Upper lobe of left lung (tissue), 6 donors: ENCODE measurements around the gene RMND1. TPM values are rescaled to one million over a fixed set of nuclear protein-coding genes. Genes with fewer than 3 reads are reported as not detected.

Experiments
- ATAC-seq, 2 donors: fragments of 200-7000 bp; cut with Tn5 transposase; one replicate each; pipeline ENCODE4 v1.9.1; 2022; ENCODE audit warnings: mild to moderate bottlenecking in 2 of 2, moderate library complexity in 2 of 2; ENCODE audit not compliant: low FRiP score in 2 of 2
- DNase-seq, 2 donors: peaks; one replicate each; pipeline ENCODE4 v3.0.0-alpha.2; 2019 to 2020
- H3K27ac ChIP-seq, 4 donors: fragments of 200-600 bp; sonication (generic); one replicate each; pipeline ENCODE4 v1.5.1; 2016 to 2019
- H3K27me3 ChIP-seq, 4 donors: fragments of 200-600 bp; sonication (generic); one replicate each; pipeline ENCODE4 v1.5.1; 2017 to 2019
- H3K36me3 ChIP-seq, 4 donors: fragments of 200-600 bp; sonication (generic); one replicate each; pipeline ENCODE4 v1.5.1; 2016 to 2019
- H3K4me1 ChIP-seq, 4 donors: fragments of 200-600 bp; sonication (generic); one replicate each; pipeline ENCODE4 v1.5.1; 2018 to 2019
- H3K4me3 ChIP-seq, 4 donors: fragments of 200-600 bp; sonication (generic); one replicate each; pipeline ENCODE4 v1.5.1; 2017 to 2019; ENCODE audit warnings: mild to moderate bottlenecking in 2 of 4, moderate library complexity in 1 of 4
- H3K9me3 ChIP-seq, 4 donors: fragments of 200-600 bp; sonication (generic); one replicate each; pipeline ENCODE4 v1.5.1; 2018 to 2019
- CTCF ChIP-seq, 6 experiments: fragments of 450-650 bp in 4 of 6; fragments of 200-600 bp in 2 of 6; sonication (generic) in 2 of 6; IDR thresholded peaks; one replicate each; pipeline ENCODE4 v1.5.1; 2016 to 2019; ENCODE audit warnings: antibody characterized with exemption in 6 of 6
- EP300 ChIP-seq, 4 donors: sonication (generic); formaldehyde crosslinking; IDR thresholded peaks; one replicate each; pipeline ENCODE4 v1.5.1; 2017; ENCODE audit warnings: antibody characterized with exemption in 4 of 4, control low read depth in 2 of 4
- POLR2A ChIP-seq, 4 donors: fragments of 450-650 bp; IDR thresholded peaks; one replicate each; pipeline ENCODE4 v1.5.1; 2016 to 2017; ENCODE audit warnings: antibody characterized with exemption in 4 of 4, mild to moderate bottlenecking in 2 of 4
- POLR2AphosphoS5 ChIP-seq, 2 donors: sonication (generic); formaldehyde crosslinking; IDR thresholded peaks; one replicate each; pipeline ENCODE4 v1.5.1; 2017; ENCODE audit warnings: antibody characterized with exemption in 2 of 2
- WGBS, 2 donors: methylation state at CpG; one replicate each; pipeline ENCODE4 v1.1.5; 2017 to 2018; 5-methylcytosine and 5-hydroxymethylcytosine counted together
- total RNA-seq, 6 donors: library from RNA; depleted of rRNA in 4 of 6; stranded (reverse); fragments of >200 nt in 4 of 6; gene quantifications; one replicate each; pipeline versions ENCODE4 v1.1.0 to v1.2.1, GENCODE V29; 2016 to 2021
- donor health status: DM: no; HTN: no; CAD: no; lungs with moderate emphysema.
- donor health status: DM: no; HTN: yes; CAD: no; lungs with severe emphysema.

The RMND1 gene
- total RNA-seq, 6 donors from 2014 or later = 17.0 to 59.7 (median 24.0) TPM

DNA sequence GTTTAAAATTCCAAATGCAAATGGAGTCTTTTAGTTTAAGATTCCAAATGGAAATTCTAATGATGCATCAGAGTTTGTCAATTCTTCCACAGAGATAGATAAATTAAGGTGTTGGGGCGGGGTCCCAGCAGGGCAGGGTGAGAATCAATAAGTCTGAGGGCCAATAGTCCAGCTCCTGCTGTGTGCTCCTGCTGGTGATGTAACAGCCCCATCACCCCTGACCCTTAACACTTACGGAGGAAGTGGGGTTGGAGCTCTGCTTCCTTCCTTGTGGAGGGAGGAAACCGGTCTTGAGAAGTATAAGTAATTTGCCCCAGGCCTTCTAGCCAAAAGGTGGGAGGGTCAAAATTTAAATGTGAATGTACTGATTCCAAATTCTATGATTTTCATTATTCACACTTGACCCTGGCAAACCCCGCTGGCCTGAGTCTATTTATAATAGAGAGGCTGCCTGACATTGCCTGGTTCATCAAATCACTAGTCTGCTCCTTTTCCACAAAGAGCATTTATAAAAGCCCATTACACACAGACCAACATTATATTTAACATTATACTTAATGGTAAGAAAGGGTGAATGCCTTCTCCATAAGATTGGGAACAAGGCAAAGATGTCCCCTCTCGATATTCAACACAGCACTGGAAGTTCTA is 77.8 kb downstream of the RMND1 start:
- DNase-seq (peak in 1 of 2 donors; percentile 42), ATAC-seq (peak in 1 of 2 donors; percentile 53)
- 58 to 62% methylated on average over 5 of the region's 5 CpGs for WGBS, 2 donors
- H3K27ac ChIP-seq = peak overlapping the region in 2 of 4 donors; percentile 5 to 48
- H3K9me3 ChIP-seq = no peaks in the 10 kb centered on the region
- TF ChIP-seq EP300 (IDR thresholded peaks at IDR 0.05) (no peak), POLR2AphosphoS5 (IDR thresholded peaks at IDR 0.05) (no peak), CTCF (IDR thresholded peaks at IDR 0.05) (no peak), POLR2A (IDR thresholded peaks at IDR 0.05) (no peak)
- H3K4me1 ChIP-seq = peaks cover 3 to 14% (median 8%) of the 10 kb centered on the region in 4 donors
- H3K36me3 ChIP-seq = peaks cover 0 to 34% (median 22%) of the 10 kb centered on the region in 4 donors
- H3K27me3 ChIP-seq = no peaks in the 10 kb centered on the region
- no peak overlapping the region for H3K4me3 ChIP-seq

- DNase-seq (no peak), ATAC-seq (no peak)
- no peak overlapping the region for H3K27ac ChIP-seq
- peaks cover 0 to 14% (median 8%) of the 10 kb centered on the region in 4 donors for H3K4me1 ChIP-seq
- no peaks in the 10 kb centered on the region for H3K27me3 ChIP-seq
- WGBS, 2 donors = 46 to 87% methylated on average over 5 of the region's 5 CpGs
- no peaks in the 10 kb centered on the region for H3K9me3 ChIP-seq
- TF ChIP-seq POLR2A (IDR thresholded peaks at IDR 0.05) = no peak
- no peak for TF ChIP-seq POLR2AphosphoS5 (IDR thresholded peaks at IDR 0.05)
- no peak for TF ChIP-seq EP300 (IDR thresholded peaks at IDR 0.05)
- TF ChIP-seq CTCF (IDR thresholded peaks at IDR 0.05) = no peak
- H3K4me3 ChIP-seq = no peak overlapping the region
- H3K36me3 ChIP-seq = peaks cover 0 to 37% (median 29%) of the 10 kb centered on the region in 4 donors
Observed at GRCh38 chr6:151372164-151372563, 79.8 kb downstream of the RMND1 start.

DNA sequence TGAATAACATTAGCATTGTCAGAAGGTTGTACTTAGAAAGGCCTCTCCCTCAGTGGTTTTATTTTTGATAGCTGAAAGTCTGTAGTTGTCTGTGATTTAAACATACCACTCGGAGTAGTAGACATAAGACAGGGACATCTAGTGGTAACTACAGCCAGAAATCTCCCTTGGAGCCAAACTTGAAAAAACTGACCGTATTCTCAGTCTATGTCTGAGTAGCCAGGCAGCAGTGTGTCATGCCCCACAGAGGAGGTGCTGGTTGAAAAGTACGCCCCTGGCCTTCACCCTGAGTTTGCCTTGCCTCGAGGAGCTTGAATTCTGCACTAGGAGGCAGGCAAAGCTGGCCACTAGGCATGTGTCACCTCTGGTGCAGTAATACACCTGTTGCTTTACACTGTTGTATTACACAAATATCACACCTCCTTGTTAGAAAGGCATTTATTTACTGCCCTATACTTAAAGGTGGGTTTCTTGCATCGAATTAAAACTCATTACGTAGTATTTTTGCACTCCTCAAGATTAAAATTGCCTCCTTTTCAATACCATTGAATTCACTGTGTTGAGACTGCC is 81.3 kb downstream of the RMND1 start:
- Histone ChIP-seq H3K27ac (no peak overlapping the region), H3K36me3 (peaks cover 8 to 49% (median 40%) of the 10 kb centered on the region in 4 donors), H3K27me3 (no peaks in the 10 kb centered on the region), H3K4me3 (no peak overlapping the region), H3K9me3 (no peaks in the 10 kb centered on the region), H3K4me1 (peaks cover 0 to 9% (median 8%) of the 10 kb centered on the region in 4 donors)
- WGBS, 2 donors = 92 to 95% methylated on average over 6 of the region's 6 CpGs
- no peak for TF ChIP-seq POLR2AphosphoS5 (IDR thresholded peaks at IDR 0.05)
- no peak for TF ChIP-seq CTCF (IDR thresholded peaks at IDR 0.05)
- TF ChIP-seq EP300 (IDR thresholded peaks at IDR 0.05) = no peak
- no peak for TF ChIP-seq POLR2A (IDR thresholded peaks at IDR 0.05)
- ATAC-seq = peak in 1 of 2 donors; percentile 39
- DNase-seq = no peak

DNA sequence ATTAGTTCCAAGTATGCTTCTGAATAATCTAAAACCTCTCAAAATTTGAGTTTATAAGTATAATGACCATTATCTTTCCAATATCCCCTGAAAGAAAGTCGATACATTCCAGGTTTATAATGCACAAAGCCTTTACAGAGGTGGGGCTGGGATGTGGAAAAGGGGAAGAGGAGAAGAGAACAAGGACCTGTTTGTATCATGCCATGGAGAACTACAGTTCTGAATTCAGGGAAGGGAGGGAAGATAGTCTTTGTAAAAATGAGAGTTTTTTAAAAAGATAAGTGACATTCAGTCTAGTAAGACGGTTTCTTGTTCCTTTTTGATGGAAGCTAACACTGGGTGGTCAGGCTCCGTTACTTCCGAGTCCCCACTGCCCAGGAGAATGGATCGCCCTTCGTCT is 86.7 kb downstream of the RMND1 start:
- H3K27me3 ChIP-seq = no peaks in the 10 kb centered on the region
- H3K27ac ChIP-seq = no peak overlapping the region
- H3K36me3 ChIP-seq = peaks cover 9 to 61% (median 35%) of the 10 kb centered on the region in 4 donors
- H3K4me1 ChIP-seq = no peaks in the 10 kb centered on the region
- WGBS, 2 donors = 95% methylated on average over 6 of the region's 6 CpGs
- no peak for ATAC-seq
- no peak overlapping the region for H3K4me3 ChIP-seq
- no peaks in the 10 kb centered on the region for H3K9me3 ChIP-seq
- no peak for DNase-seq
- TF ChIP-seq CTCF (IDR thresholded peaks at IDR 0.05) = no peak
- TF ChIP-seq POLR2AphosphoS5 (IDR thresholded peaks at IDR 0.05) = no peak
- TF ChIP-seq POLR2A (IDR thresholded peaks at IDR 0.05) = no peak
- TF ChIP-seq EP300 (IDR thresholded peaks at IDR 0.05) = no peak
